ENCODE data around the gene PTX4.

- TF ChIP-seq GATA3 (IDR thresholded peaks at IDR 0.05; ENCODE audit: low read depth, low read length) (no peak), GATA2 (IDR thresholded peaks at IDR 0.05; ENCODE audit: low read depth, low read length) (no peak)
These were observed 31.1 kb upstream of the PTX4 start for GRCh38 chr16:1519831-1520230.
